Activated CD8-positive, alpha-beta memory T cell treated with anti-CD3 and anti-CD28 coated beads for 48 hours (primary cell): ENCODE measurements around the gene THEM5.
"Not testable (repeated sequence)": the region's sequence is repeated elsewhere in the genome, so short reads cannot be mapped to it uniquely, and the experiment has no call there.

ENCODE experiments used
- DNase-seq, 3 experiments: peaks; one replicate each; pipeline ENCODE4 v3.0.0-alpha.2; 2020; ENCODE audit warnings: low read depth in 2 of 3, low spot score in 2 of 3

Gene THEM5

GRCh38 chr1:151853411-151853943 is at the start of gene THEM5:
Gene THEM5, minus strand, starts transcription at chr1:151853712. Its CDS starts 147 bp downstream, at chr1:151853565.
- no peak for DNase-seq

GRCh38 chr1:151902858-151903257 is 49.3 kb upstream of the THEM5 start:
- no peak for DNase-seq

- DNase-seq, result not testable (repeated sequence)
Observed at GRCh38 chr1:151900804-151901203, 47.3 kb upstream of the THEM5 start.

GRCh38 chr1:151898519-151898991 is 45.0 kb upstream of the THEM5 start:
- DNase-seq, result no peak

GRCh38 chr1:151897991-151898431 is 44.5 kb upstream of the THEM5 start:
- DNase-seq, result no peak

- DNase-seq, result no peak
Observed at GRCh38 chr1:151893176-151893924, 39.8 kb upstream of the THEM5 start.

GRCh38 chr1:151892190-151892589 is 38.7 kb upstream of the THEM5 start:
- DNase-seq, result no peak

- no peak for DNase-seq
Observed at GRCh38 chr1:151891512-151891911, 38.0 kb upstream of the THEM5 start.

- DNase-seq, result no peak
Observed at GRCh38 chr1:151888972-151889570, 35.6 kb upstream of the THEM5 start.

GRCh38 chr1:151887028-151887427 is 33.5 kb upstream of the THEM5 start:
- DNase-seq, result no peak

- DNase-seq, result no peak
Observed at GRCh38 chr1:151885479-151885878, 32.0 kb upstream of the THEM5 start.

GRCh38 chr1:151884879-151885278 is 31.4 kb upstream of the THEM5 start:
- DNase-seq, result not testable (repeated sequence)

- not testable (repeated sequence) for DNase-seq
Observed at GRCh38 chr1:151884445-151884844, 30.9 kb upstream of the THEM5 start.

- not testable (repeated sequence) for DNase-seq
Observed at GRCh38 chr1:151883898-151884297, 30.4 kb upstream of the THEM5 start.

- DNase-seq, result not testable (repeated sequence)
Observed at GRCh38 chr1:151882918-151883317, 29.4 kb upstream of the THEM5 start.

- no peak for DNase-seq
Observed at GRCh38 chr1:151882466-151882865, 29.0 kb upstream of the THEM5 start.

- no peak for DNase-seq
Observed at GRCh38 chr1:151881479-151881878, 28.0 kb upstream of the THEM5 start.

GRCh38 chr1:151875419-151876097 is 22.0 kb upstream of the THEM5 start:
- DNase-seq, result no peak

GRCh38 chr1:151872776-151873175 is 19.3 kb upstream of the THEM5 start:
- not testable (repeated sequence) for DNase-seq

GRCh38 chr1:151871284-151872030 is 17.9 kb upstream of the THEM5 start:
- DNase-seq, result no peak

- no peak for DNase-seq
Observed at GRCh38 chr1:151868486-151868885, 15.0 kb upstream of the THEM5 start.
